ENCODE results near the gene KLHL25.

DNA sequence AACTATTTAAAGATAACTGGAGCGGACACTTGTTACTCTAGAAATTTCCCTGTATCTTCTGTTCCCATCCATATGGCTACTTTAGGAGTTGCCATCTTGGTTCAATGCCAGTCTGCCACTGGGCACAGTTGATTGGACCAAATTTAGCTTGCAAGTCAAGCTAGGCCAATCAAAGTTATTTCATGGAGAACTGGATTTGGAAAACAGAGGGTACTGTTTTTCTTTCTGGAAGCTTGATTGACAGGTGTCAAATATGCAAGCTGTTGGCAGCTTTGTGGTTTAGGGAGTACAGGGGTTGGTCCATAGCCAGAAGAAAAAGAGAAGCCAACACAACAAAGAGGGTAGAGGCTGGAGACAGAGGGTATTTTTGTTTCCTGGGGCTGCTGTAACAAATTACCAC lies 33.4 kb upstream of the KLHL25 start:
- TF ChIP-seq, protein P1, sequence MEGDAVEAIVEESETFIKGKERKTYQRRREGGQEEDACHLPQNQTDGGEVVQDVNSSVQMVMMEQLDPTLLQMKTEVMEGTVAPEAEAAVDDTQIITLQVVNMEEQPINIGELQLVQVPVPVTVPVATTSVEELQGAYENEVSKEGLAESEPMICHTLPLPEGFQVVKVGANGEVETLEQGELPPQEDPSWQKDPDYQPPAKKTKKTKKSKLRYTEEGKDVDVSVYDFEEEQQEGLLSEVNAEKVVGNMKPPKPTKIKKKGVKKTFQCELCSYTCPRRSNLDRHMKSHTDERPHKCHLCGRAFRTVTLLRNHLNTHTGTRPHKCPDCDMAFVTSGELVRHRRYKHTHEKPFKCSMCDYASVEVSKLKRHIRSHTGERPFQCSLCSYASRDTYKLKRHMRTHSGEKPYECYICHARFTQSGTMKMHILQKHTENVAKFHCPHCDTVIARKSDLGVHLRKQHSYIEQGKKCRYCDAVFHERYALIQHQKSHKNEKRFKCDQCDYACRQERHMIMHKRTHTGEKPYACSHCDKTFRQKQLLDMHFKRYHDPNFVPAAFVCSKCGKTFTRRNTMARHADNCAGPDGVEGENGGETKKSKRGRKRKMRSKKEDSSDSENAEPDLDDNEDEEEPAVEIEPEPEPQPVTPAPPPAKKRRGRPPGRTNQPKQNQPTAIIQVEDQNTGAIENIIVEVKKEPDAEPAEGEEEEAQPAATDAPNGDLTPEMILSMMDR (IDR thresholded peaks at IDR 0.05; ENCODE audit: low read depth, low read length, poor library complexity, severe bottlenecking) = no peak
- no peak for TF ChIP-seq EZH2phosphoT487 (IDR thresholded peaks at IDR 0.05; ENCODE audit: borderline replicate concordance, low read length)

Data from DOHH2 (cell line).